Smooth muscle cell (in vitro differentiated cells): ENCODE results near the gene MAML3. TPM values are rescaled to one million over a fixed set of nuclear protein-coding genes. Genes with fewer than 3 reads are reported as not detected.

ENCODE experiments used
- DNase-seq: peaks from one replicate; lab custom pipeline; 2025; ENCODE audit not compliant: unreplicated experiment; lab: John Stamatoyannopoulos, UW
- H2AFZ ChIP-seq: fragments of 200-600 bp; sonication (generic); 2 replicates; pipeline ENCODE4 v1.6.0; 2016; ENCODE audit warnings: antibody characterized with exemption, low read depth, mild to moderate bottlenecking
- H3F3A ChIP-seq: fragments of 200-600 bp; sonication (generic); 2 replicates; pipeline ENCODE4 v1.6.0; 2017; ENCODE audit warnings: antibody characterized with exemption, low read depth
- H3K27ac ChIP-seq: fragments of 200-600 bp; sonication (generic); 2 replicates; pipeline ENCODE4 v1.5.1; 2016; ENCODE audit warnings: low read depth, mild to moderate bottlenecking
- H3K27me3 ChIP-seq: fragments of 200-600 bp; sonication (generic); 2 replicates; pipeline ENCODE4 v1.6.1; 2016; ENCODE audit warnings: low read depth, mild to moderate bottlenecking
- H3K36me3 ChIP-seq: fragments of 200-600 bp; sonication (generic); 2 replicates; pipeline ENCODE4 v1.5.1; 2016; ENCODE audit warnings: low read depth
- H3K4me1 ChIP-seq: fragments of 200-600 bp; sonication (generic); 2 replicates; pipeline ENCODE4 v1.5.1; 2016; ENCODE audit warnings: low read depth
- H3K4me2 ChIP-seq: fragments of 200-600 bp; sonication (generic); 2 replicates; pipeline ENCODE4 v1.6.0; 2016; ENCODE audit warnings: mild to moderate bottlenecking
- H3K4me3 ChIP-seq: fragments of 200-600 bp; sonication (generic); 2 replicates; pipeline ENCODE4 v1.5.1; 2016; ENCODE audit warnings: mild to moderate bottlenecking
- H3K79me2 ChIP-seq: fragments of 200-600 bp; sonication (generic); 2 replicates; pipeline ENCODE4 v1.6.0; 2016; ENCODE audit warnings: low read depth, mild to moderate bottlenecking
- H3K9ac ChIP-seq: fragments of 200-600 bp; sonication (generic); 2 replicates; pipeline ENCODE4 v1.6.0; 2016; ENCODE audit warnings: low read depth
- H3K9me3 ChIP-seq: fragments of 200-600 bp; sonication (generic); replicated peaks from 2 replicates; pipeline ENCODE4 v1.5.1; 2016; ENCODE audit warnings: low read depth
- H4K20me1 ChIP-seq: fragments of 200-600 bp; sonication (generic); 2 replicates; pipeline ENCODE4 v1.6.0; 2016; ENCODE audit warnings: low read depth
- CTCF ChIP-seq: fragments of 200-600 bp; sonication (generic); IDR thresholded peaks from 2 replicates; pipeline ENCODE4 v1.5.1; 2017; ENCODE audit warnings: borderline replicate concordance, mild to moderate bottlenecking, antibody characterized with exemption; ENCODE audit not compliant: insufficient read depth, poor library complexity, severe bottlenecking
- WGBS: methylation state at CpG from one replicate; pipeline ENCODE4 v1.1.7; 2016; ENCODE audit warnings: low lambda C conversion rate; 5-methylcytosine and 5-hydroxymethylcytosine counted together
- polyA plus RNA-seq: library from polyadenylated mRNA; unstranded; fragments of >200 nt; fragmentation: Nextera tagmentation; extraction: Ambion mirVana; gene quantifications from 2 replicates; pipeline ENCODE4 v1.2.1, GENCODE V29; 2016
- total RNA-seq: library from RNA; depleted of rRNA; stranded (reverse); fragments of >200 nt; gene quantifications from 2 replicates; pipeline ENCODE4 v1.2.3, GENCODE V29; 2014

The MAML3 gene
- total and polyA plus RNA-seq, 2 experiments from 2014 or later, result 4.9 to 12.6 TPM

GRCh38 chr4:139986689-139987501 lies 167.1 kb downstream of the MAML3 start:
- Histone ChIP-seq H2AFZ (no peak overlapping the region), H3K4me2 (no peak overlapping the region), H3K36me3 (no peaks in the 10 kb centered on the region), H3K27me3 (no peaks in the 10 kb centered on the region), H3K79me2 (peaks cover 25% of the 10 kb centered on the region), H3K27ac (peak overlapping the region; percentile 88), H4K20me1 (peaks cover 6% of the 10 kb centered on the region), H3K9ac (peak overlapping the region; percentile 61), H3F3A (peaks cover 8% of the 10 kb centered on the region), H3K4me1 (peaks cover 8% of the 10 kb centered on the region), H3K4me3 (no peak overlapping the region), H3K9me3 (no peaks in the 10 kb centered on the region)
- WGBS, result 73% methylated on average over 13 of the region's 13 CpGs
- DNase-seq, result no peak
- no peak for TF ChIP-seq CTCF

GRCh38 chr4:139986106-139986505 lies 167.9 kb downstream of the MAML3 start:
- no peak overlapping the region for H3K27ac ChIP-seq
- H2AFZ ChIP-seq, result no peak overlapping the region
- no peaks in the 10 kb centered on the region for H3K36me3 ChIP-seq
- H3K4me3 ChIP-seq, result no peak overlapping the region
- peaks cover 8% of the 10 kb centered on the region for H3F3A ChIP-seq
- no peaks in the 10 kb centered on the region for H3K9me3 ChIP-seq
- peaks cover 8% of the 10 kb centered on the region for H3K4me1 ChIP-seq
- 77% methylated on average over 5 of the region's 5 CpGs for WGBS
- H4K20me1 ChIP-seq, result peaks cover 6% of the 10 kb centered on the region
- H3K27me3 ChIP-seq, result no peaks in the 10 kb centered on the region
- H3K79me2 ChIP-seq, result peaks cover 24% of the 10 kb centered on the region
- DNase-seq, result no peak
- peak overlapping the region; percentile 61 for H3K9ac ChIP-seq
- TF ChIP-seq CTCF, result no peak
- H3K4me2 ChIP-seq, result no peak overlapping the region

- peaks cover 6% of the 10 kb centered on the region for H4K20me1 ChIP-seq
- H3K4me2 ChIP-seq, result no peak overlapping the region
- DNase-seq, result no peak
- H3K4me1 ChIP-seq, result peaks cover 8% of the 10 kb centered on the region
- no peaks in the 10 kb centered on the region for H3K36me3 ChIP-seq
- H3K4me3 ChIP-seq, result no peak overlapping the region
- no peak for TF ChIP-seq CTCF
- peaks cover 24% of the 10 kb centered on the region for H3K79me2 ChIP-seq
- H3K9ac ChIP-seq, result no peak overlapping the region
- no peak overlapping the region for H3K27ac ChIP-seq
- peaks cover 8% of the 10 kb centered on the region for H3F3A ChIP-seq
- no peak overlapping the region for H2AFZ ChIP-seq
- no peaks in the 10 kb centered on the region for H3K9me3 ChIP-seq
- H3K27me3 ChIP-seq, result no peaks in the 10 kb centered on the region
Observed at GRCh38 chr4:139985401-139985800, 168.6 kb downstream of the MAML3 start.

- Histone ChIP-seq H3K27me3 (no peaks in the 10 kb centered on the region), H2AFZ (no peak overlapping the region), H3K36me3 (no peaks in the 10 kb centered on the region), H3F3A (peaks cover 8% of the 10 kb centered on the region), H3K4me2 (no peak overlapping the region), H3K4me3 (no peak overlapping the region), H4K20me1 (peaks cover 6% of the 10 kb centered on the region), H3K79me2 (peaks cover 24% of the 10 kb centered on the region), H3K9me3 (no peaks in the 10 kb centered on the region), H3K4me1 (peaks cover 8% of the 10 kb centered on the region), H3K27ac (no peak overlapping the region), H3K9ac (no peak overlapping the region)
- DNase-seq, result no peak
- WGBS, result 94% methylated on average over 1 of the region's 1 CpG
- TF ChIP-seq CTCF, result no peak
Observed at GRCh38 chr4:139984471-139984870, 169.5 kb downstream of the MAML3 start.
